Left cardiac atrium (tissue), 4 donors: ENCODE measurements around the gene FUT3. TPM values are rescaled to one million over a fixed set of nuclear protein-coding genes. Genes with fewer than 3 reads are reported as not detected.
"Not testable (repeated sequence)": the region's sequence is repeated elsewhere in the genome, so short reads cannot be mapped to it uniquely, and the experiment has no call there.

Experiments
- ATAC-seq, 2 donors: fragments of 200-7000 bp; cut with Tn5 transposase; one replicate each; pipeline ENCODE4 v1.9.1; 2020; ENCODE audit warnings: mild to moderate bottlenecking in 2 of 2, moderate library complexity in 2 of 2
- DNase-seq: peaks from one replicate; pipeline ENCODE4 v3.0.0-alpha.2; 2020
- intact Hi-C, 2 donors: fragments of 100-400 bp; cut with DNase I; formaldehyde crosslinking; loops; one replicate each; pipeline versions ENCODE4 v1.14.1 to v1.15.1; 2022 to 2023
- total RNA-seq, 2 donors: library from RNA; stranded (reverse); fragmentation: NEBNext Ultra II Directional; extraction: Animal tissue kit (Norgen Biotek cat#: 25700); gene quantifications; one replicate each; pipeline ENCODE4 v1.2.1, GENCODE V29; 2021
- donor health status: DM: no; HTN: yes; CAD: no.
- donor health status: DM: no; HTN: yes; CAD: no; lungs with severe emphysema.
- donor health status: DM: yes; HTN: yes; CAD: no.
- donor health status: Dilated cardiomyopathy.

FUT3 gene
- total RNA-seq, 2 donors from 2014 or later, result not detected

GRCh38 chr19:5857203-5858081 lies 6.2 kb upstream of the FUT3 start:
- no peak for DNase-seq
- intact Hi-C loops, result no loop called here
- ATAC-seq, result no peak

- DNase-seq, ATAC-seq, intact Hi-C loops: not testable (repeated sequence)
Observed at GRCh38 chr19:5855151-5855550, 3.9 kb upstream of the FUT3 start.

DNA sequence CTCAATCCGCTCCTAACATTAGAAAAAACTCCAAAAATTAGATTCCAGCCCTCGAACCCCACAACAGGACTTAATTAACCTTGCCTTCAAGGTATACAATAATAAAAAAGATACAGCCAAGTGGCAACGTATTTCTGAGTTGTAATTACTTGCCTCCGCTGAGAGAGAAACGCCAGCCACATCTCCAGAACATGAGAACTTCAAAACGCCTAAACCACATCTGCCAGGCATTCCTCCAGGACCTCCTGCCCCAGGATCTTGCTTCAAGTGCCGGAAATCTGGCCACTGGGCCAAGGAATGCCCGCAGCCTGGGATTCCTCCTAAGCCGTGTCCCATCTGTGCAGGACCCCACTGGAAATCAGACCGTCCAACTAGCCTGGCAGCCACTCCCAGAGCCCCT lies 2.9 kb upstream of the FUT3 start:
- intact Hi-C loops, ATAC-seq, DNase-seq: not testable (repeated sequence)

- peak; percentile 52 for DNase-seq
- ATAC-seq, result peak; percentile 38 to 59
- intact Hi-C loops, result no loop called here
Observed at GRCh38 chr19:5850743-5851293, 431 bp downstream of the FUT3 start.

DNA sequence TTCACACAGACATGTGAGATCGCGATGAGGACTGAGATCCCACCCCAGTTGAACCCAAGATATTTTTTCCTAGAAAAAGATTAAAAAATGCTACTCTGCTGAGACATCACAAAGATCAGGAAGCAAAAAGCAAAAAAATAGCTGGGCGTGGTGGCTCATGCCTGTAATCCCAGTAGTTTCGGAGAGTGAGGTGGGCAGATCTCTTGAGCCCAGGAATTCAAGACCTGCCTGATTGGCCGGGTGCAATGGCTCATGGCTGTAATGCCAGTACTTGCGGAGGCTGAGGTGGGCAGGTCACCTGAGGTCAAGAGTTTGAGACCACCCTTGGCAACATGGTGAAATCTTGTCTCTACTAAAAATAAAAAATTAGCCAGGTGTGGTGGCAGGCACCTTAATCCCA lies 1.1 kb downstream of the FUT3 start:
- DNase-seq, result no peak
- intact Hi-C loops, result no loop called here
- ATAC-seq, result no peak

GRCh38 chr19:5848621-5849020 lies 2.6 kb downstream of the FUT3 start:
- ATAC-seq, DNase-seq, intact Hi-C loops: not testable (repeated sequence)

DNA sequence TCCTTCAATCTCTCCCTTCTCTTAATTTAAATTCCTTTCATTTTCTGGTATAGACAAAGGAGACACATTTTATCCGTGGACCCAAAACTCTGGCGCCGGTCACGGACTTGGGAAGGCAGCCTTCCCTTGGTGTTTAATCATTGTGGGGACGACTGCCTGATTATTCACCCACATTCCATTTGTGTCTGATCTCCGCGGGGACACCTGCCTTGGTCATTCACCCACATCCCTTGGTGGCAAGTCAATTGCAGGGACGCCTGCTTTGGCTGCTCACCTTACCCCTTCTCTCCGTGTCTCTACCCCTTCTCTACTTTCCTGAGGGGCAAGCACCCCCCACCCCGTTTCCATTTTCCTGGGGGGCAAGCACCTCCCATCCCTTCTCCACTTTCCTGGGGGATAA lies 3.4 kb downstream of the FUT3 start:
- intact Hi-C loops, ATAC-seq, DNase-seq: not testable (repeated sequence)

DNA sequence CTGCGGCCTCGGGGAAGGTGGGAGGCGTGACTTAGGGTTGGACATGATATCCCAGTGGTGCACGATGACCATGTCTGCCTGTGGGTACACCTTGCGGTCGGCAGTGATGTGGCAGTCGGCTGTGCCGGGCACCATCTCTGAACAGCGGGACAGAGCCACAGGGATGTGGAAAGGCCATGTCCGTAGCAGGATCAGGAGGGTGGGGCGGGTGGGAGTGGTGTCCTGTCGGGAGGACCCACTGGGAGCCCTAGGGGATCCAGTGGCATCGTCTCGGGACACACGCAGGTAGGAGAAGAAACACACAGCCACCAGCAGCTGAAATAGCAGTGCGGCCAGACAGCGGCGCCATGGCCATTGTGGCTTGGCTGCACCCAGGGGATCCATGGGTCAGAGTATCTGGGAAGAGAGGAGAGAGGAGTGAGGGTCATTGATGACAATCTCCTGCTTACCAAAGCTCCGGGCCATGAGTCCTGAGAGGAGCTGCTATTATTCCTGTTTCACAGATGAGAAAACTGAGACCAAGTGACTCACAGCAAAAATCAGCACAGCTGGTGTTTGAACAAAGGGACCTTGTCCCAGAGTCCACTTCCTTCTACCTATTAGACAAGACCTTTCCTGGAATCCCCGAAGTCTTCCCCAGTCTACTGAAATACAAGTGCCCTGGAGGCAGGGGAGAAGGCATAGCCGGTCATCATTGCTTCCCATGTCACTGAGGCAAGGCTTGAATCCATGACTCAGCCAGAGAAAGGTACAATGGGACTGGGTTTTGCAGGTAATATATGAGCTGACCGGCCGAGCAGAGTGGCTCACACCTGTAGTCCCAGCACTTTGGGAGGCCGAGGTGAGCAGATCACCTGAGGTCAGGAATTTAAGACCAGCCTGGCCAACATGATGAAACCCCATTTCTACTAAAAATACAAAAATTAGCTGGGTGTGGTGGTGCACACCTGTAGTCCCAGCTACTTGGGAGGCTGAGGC lies 6.5 kb downstream of the FUT3 start:
- intact Hi-C loops, result no loop called here
- ATAC-seq (no peak), DNase-seq (no peak)

GRCh38 chr19:5843295-5843927 lies 7.8 kb downstream of the FUT3 start:
- DNase-seq (no peak), ATAC-seq (no peak)
- intact Hi-C loops, result no loop called here

DNA sequence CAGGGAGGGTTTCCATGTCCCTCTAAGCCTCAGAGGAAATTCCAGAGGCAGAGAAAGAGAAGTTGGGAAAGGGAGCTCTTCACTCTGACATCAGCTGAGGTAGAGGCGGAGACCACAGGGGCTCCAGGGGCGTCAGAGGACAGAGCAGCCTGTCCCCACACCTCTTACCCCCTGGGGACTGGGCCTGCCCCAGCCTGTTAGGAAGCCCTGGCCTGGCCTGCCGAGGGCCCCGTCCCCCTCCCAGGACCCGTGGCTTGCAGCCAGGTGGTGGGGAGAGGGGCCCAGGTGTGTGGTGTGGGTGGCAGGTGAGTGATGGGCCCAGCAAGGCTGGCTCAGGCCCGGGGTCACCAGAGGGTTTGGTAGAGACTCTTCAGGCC lies 9.5 kb downstream of the FUT3 start:
- DNase-seq, ATAC-seq, intact Hi-C loops: not testable (repeated sequence)

DNA sequence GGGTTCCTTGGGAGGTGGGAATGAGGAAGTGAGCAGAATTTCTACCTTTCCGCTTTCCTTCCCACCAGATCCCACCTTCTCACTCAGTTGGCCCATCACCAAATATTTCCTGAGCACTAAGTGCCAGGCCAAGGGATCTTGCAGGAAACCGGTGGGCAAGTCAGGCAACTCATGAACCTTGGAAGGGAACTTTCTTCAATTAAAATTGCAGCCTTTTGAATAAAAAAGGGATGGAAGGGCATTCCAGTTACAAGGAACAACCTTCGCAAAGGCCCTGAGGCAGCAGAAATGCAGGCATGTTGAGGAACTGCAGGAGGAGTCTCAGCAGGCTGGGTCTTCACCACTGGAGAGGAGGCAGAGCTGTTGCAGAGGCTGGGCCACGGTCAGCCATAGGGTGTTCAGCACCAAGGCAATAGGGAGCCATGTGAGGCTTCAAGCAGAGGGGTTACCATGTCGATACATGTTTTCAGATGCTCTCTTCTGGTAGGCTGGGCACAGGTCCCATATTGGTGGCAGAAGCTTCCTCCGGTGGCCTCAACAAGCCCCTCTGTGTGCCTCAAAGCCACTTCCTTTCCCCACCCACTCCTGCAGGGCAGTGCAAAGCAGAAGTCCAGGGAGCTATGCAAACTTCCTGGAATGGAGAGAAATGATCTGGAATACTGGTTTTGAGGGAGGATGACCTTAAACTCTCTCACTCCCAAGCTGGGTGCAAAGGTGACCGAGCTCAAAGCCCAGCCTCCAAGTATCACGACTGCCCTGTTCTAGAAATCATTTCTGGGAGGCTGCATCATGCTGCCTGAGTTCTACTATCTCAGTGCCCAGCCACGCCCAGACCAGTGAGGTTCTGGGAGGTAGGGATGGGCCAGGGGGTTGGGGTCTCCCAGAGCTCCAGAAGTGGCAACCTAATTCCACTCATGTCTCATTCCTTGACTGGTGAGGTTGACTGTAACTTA lies 11.9 kb downstream of the FUT3 start, which contains the start of gene FUT6:
Gene FUT6, minus strand, starts transcription at position 638 of the 953 bp plus-strand sequence. CDS start 7,135 bp downstream, outside the sequence.
- ATAC-seq (no peak), DNase-seq (no peak)
- intact Hi-C loops, result no loop called here

DNA sequence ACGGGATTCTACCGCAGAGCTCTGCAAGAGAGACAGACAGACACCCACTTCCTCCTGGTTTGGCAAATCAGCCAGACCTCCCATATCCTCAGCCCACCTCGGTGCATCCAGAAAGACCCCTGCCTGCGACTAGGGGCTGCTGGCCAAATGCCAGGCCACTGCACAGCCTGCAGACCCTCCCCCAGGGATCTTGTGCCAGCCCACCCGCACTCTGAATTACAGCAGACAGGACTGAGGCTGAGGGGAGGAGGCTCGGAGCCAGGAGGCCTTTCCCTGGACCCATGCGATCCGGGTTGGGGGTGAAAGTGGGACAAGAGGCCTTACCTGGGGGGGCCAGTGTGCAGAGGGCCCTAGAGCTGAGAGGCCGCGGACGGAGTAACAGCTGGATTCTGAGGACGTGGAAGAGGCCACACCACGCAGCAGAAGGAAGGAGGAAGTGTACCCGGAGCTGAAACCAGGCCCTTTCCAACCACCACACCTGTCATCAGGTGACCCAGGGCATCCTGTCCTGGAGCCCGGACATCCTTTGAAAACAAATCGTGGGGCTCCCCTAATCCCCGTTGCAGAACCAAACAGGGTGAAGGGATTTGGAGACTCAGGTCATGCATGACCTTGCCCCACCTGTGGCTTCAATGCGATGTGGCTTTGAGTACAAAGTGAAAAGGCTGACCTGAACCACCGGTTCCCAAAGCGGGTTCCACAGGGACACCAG lies 12.7 kb downstream of the FUT3 start:
- DNase-seq (no peak), ATAC-seq (no peak)
- intact Hi-C loops, result no loop called here

DNA sequence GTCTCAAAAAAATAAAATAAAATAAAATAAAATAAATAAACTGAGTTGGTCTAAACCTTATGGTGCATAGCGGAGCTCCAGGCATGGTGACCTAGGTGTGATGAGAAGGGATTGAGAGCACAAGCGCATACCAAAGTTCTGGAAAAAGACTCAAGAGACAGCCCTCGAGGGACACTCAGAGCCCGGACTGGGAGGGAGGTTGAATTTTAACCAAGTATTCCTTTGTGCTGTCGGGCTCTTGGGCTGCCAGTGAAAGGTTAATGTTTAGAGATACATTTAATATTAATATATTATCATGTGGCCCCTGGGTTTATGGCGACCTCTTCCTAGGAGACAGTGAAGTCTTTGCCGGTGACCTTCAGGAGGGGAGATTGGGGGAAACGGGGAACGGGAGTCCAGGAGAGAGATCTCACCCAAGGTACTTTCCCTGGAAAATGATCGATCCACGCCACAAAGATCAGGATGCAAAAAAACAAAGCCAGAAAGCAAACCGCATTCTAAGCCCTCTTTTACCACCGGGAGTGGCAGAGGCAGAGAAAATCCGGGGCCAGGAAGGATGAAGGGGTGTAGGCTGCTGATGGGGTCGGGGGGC lies 13.4 kb downstream of the FUT3 start:
- DNase-seq, result no peak
- no peak for ATAC-seq
- intact Hi-C loops, result no loop called here

DNA sequence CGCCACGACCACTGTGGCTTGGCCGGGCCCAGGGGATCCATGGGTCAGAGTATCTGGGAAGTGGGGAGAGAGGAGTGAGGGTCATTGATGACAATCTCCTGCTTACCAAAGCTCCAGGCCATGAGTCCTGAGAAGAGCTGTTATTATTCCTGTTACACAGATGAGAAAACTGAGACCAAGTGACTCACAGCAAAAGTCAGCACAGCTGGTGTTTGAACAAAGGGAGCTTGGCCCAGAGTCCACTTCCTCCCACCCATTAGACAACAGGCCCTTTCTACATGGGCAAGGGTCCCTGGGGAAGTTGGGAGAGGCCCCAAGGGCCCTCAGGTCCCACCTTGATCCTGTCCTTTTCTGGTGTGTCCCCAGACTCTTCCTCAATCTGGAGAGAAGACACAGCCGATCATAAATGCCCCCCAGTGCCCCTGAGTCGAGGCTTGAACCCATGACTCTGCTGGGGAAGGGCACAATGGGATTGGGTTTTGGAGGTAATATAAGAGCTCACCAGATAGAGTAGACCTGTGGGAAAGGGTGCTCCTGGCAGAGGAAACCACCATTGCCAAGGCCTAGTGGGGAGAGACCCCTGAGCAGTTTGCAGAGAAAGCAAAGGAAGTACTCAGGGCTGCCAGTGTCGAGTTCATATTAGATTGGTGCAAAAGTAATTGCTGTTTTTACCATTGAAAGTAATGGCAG lies 18.6 kb downstream of the FUT3 start:
- DNase-seq (no peak), ATAC-seq (no peak)
- intact Hi-C loops, result no loop called here

- intact Hi-C loops, result no loop called here
- DNase-seq (no peak), ATAC-seq (no peak)
Observed at GRCh38 chr19:5832061-5832460, 19.2 kb downstream of the FUT3 start.

- ATAC-seq, result no peak
- no peak for DNase-seq
- intact Hi-C loops, result no loop called here
Observed at GRCh38 chr19:5831159-5831558, 20.1 kb downstream of the FUT3 start.
